ENCODE results near the gene FUT8. TPM values are rescaled to one million over a fixed set of nuclear protein-coding genes. Genes with fewer than 3 reads are reported as not detected.

FUT8 gene
- total and polyA plus RNA-seq, 2 of the 8 experiments (the other 6 are each of a cell fraction or from before 2014, with no cell fraction given) = 10.5 to 25.1 TPM

- no peak overlapping the region for H4K5ac ChIP-seq (ENCODE audit: insufficient read length, low read depth, low read length)
- WGBS, 2 experiments (ENCODE audit: extremely low coverage in 1 of 2, insufficient coverage in 1 of 2, insufficient read length in 1 of 2, insufficient replicate concordance in 2 of 2, low coverage in 1 of 2, low lambda C conversion rate in 2 of 2, missing lambda C conversion rate in 1 of 2) = 91% methylated on average over 2 of the region's 2 CpGs; no CpG with 5 or more reads in 1 of the 2 experiments
Measured at GRCh38 chr14:65656554-65656953, 244.0 kb downstream of the FUT8 start.

More at GRCh38 chr14:65656554-65656953, 244.0 kb downstream of the FUT8 start:
- Histone ChIP-seq H3K27ac (ENCODE audit: low read depth, low read length) (no peak overlapping the region), H4K20me1 (replicated peaks in 1 of 2; ENCODE audit: control insufficient read depth in 1 of 2, insufficient read depth in 2 of 2, low read length in 2 of 2) (no peaks in the 10 kb centered on the region), H3K56ac (replicated peaks; ENCODE audit: insufficient read length, low read depth, low read length) (no peak overlapping the region), H2AFZ (ENCODE audit: low read length) (no peak overlapping the region), H3K4me3 (ENCODE audit: extremely low read depth in 1 of 4, insufficient read depth in 2 of 4, low read depth in 3 of 4, low read length in 4 of 4) (no peak overlapping the region), H4K91ac (replicated peaks; ENCODE audit: insufficient read length, low read length) (no peak overlapping the region), H3K4me2 (ENCODE audit: insufficient read depth in 1 of 2, low read depth in 2 of 2, low read length in 2 of 2) (no peak overlapping the region), H3K23me2 (ENCODE audit: low read depth, low read length) (no peaks in the 10 kb centered on the region), H3K79me1 (ENCODE audit: low read depth, low read length) (no peaks in the 10 kb centered on the region), H2BK5ac (ENCODE audit: low read depth, low read length) (no peak overlapping the region), H2AK5ac (ENCODE audit: low read depth, low read length) (no peak overlapping the region), H2BK120ac (replicated peaks; ENCODE audit: low read depth, low read length) (no peak overlapping the region), H3K18ac (ENCODE audit: extremely low read depth, low read length) (no peak overlapping the region), H3K23ac (ENCODE audit: insufficient read length) (no peak overlapping the region), H2BK15ac (ENCODE audit: low read length) (no peak overlapping the region), H4K8ac (ENCODE audit: extremely low read depth, insufficient read depth, low read length) (no peak overlapping the region), H3K36me3 (ENCODE audit: control insufficient read depth in 2 of 4, insufficient read depth in 4 of 4, low read length in 3 of 4) (no peaks in the 10 kb centered on the region), H2BK12ac (ENCODE audit: low read depth, low read length) (no peak overlapping the region), H3K4me1 (replicated peaks in 1 of 4; ENCODE audit: control insufficient read depth in 3 of 4, insufficient read depth in 4 of 4, low read length in 3 of 4) (no peaks in the 10 kb centered on the region), H3K4ac (replicated peaks; ENCODE audit: insufficient read length, low read depth, low read length) (no peak overlapping the region), H2BK20ac (ENCODE audit: low read length) (no peak overlapping the region), H3K27me3 (replicated peaks in 1 of 4; ENCODE audit: control insufficient read depth in 3 of 4, extremely low read depth in 1 of 4, insufficient read depth in 3 of 4, low read length in 3 of 4) (no peaks in the 10 kb centered on the region), H3K14ac (ENCODE audit: insufficient read length) (no peak overlapping the region), H3K9ac (replicated peaks in 1 of 4; ENCODE audit: extremely low read depth in 1 of 4, low read depth in 3 of 4, low read length in 3 of 4) (no peak overlapping the region), H3K79me2 (ENCODE audit: control insufficient read depth in 1 of 2, insufficient read depth in 2 of 2, low read length in 2 of 2) (no peaks in the 10 kb centered on the region), H3K9me3 (ENCODE audit: insufficient read depth in 2 of 2, low read depth in 1 of 2, low read length in 1 of 2) (peaks cover 0 to 4% of the 10 kb centered on the region in 2 experiments; a peak in 1 of 4 replicates)
- POLR2A ChIA-PET (ENCODE audit: partially characterized antibody) = no interaction called here
- FAIRE-seq (no peak), DNase-seq (ENCODE audit: low read depth in 1 of 2, low spot score in 2 of 2) (no peak)
- TF ChIP-seq ZNF274 (IDR thresholded peaks at IDR 0.05; ENCODE audit: borderline replicate concordance, extremely low read depth, low read length) (peak; percentile 52; the same call in 1 of the 2 replicates), SIX5 (IDR thresholded peaks at IDR 0.05; ENCODE audit: low read depth, low read length) (no peak)
- CTCF ChIA-PET (ENCODE audit: partially characterized antibody) = interaction anchor here (0.7 to 1.0 kb wide), 2 partner anchors 12 to 34 kb away, joined by 3 read pairs; no protein-coding TSS in a partner anchor

Data from H1 (cell line).